Panc1 (cell line): ENCODE data around the gene SEC23A. TPM values are rescaled to one million over a fixed set of nuclear protein-coding genes. Genes with fewer than 3 reads are reported as not detected.

ENCODE experiments used
- ATAC-seq: fragments of 200-7000 bp; cut with Tn5 transposase; 2 replicates; pipeline ENCODE4 v1.9.1; 2020; ENCODE audit warnings: mild to moderate bottlenecking, moderate library complexity
- BruUV-seq: library from RNA; stranded (reverse); fragments of 400-500 nt; replicated peaks from 2 replicates; lab custom pipeline; 2021; lab: Mats Ljungman, UMichigan
- CTCF ChIA-PET: fragments of 300-600 bp; sonication (Branson Sonifier 250); formaldehyde crosslinking; loops from one replicate; lab custom pipeline; 2022; ENCODE audit warnings: antibody characterized with exemption; lab: Charles Lee
- POLR2A ChIA-PET: fragments of 300-600 bp; sonication (Branson Sonifier 250); formaldehyde crosslinking; loops from one replicate; lab custom pipeline; 2022; ENCODE audit warnings: antibody characterized with exemption; lab: Charles Lee
- DNase-seq: peaks from one replicate; pipeline ENCODE4 v3.0.0-alpha.2; 2010; ENCODE audit warnings: low read depth, low spot score
- H3K27ac ChIP-seq: 2 replicates; pipeline ENCODE4 v1.5.1; 2011; ENCODE audit warnings: mild to moderate bottlenecking, low read length, inconsistent platforms
- H3K27me3 ChIP-seq: fragments of 200-500 bp; sonication (Bioruptor generic); 2 replicates; pipeline ENCODE4 v1.6.0; 2014; ENCODE audit warnings: low read length, inconsistent platforms; ENCODE audit not compliant: control insufficient read depth, insufficient read depth
- H3K36me3 ChIP-seq: fragments of 200-500 bp; sonication (Bioruptor generic); 2 replicates; pipeline ENCODE4 v1.5.1; 2014; ENCODE audit warnings: inconsistent platforms, mild to moderate bottlenecking, low read length, moderate library complexity; ENCODE audit not compliant: control insufficient read depth, insufficient read depth
- H3K4me1 ChIP-seq: 2 replicates; pipeline ENCODE4 v1.5.1; 2011; ENCODE audit warnings: inconsistent platforms, mild to moderate bottlenecking, low read length, moderate library complexity; ENCODE audit not compliant: control insufficient read depth, insufficient read depth
- H3K4me3 ChIP-seq, 2 experiments: 2 replicates each; pipeline ENCODE4 v1.5.1; 2011 to 2012; ENCODE audit warnings: low read depth in 2 of 2, low read length in 2 of 2, mild to moderate bottlenecking in 2 of 2, inconsistent platforms in 1 of 2, moderate library complexity in 1 of 2
- H3K9me3 ChIP-seq: fragments of 200-500 bp; sonication (Bioruptor generic); 2 replicates; pipeline ENCODE4 v1.5.1; 2014; ENCODE audit warnings: low read depth, mild to moderate bottlenecking, inconsistent platforms, low read length, moderate library complexity; ENCODE audit not compliant: control insufficient read depth, insufficient read depth
- CTCF ChIP-seq: fragments of 450-650 bp; IDR thresholded peaks from 2 replicates; pipeline ENCODE4 v1.5.1; 2017; ENCODE audit warnings: mild to moderate bottlenecking
- POLR2AphosphoS5 ChIP-seq: IDR thresholded peaks from 2 replicates; pipeline ENCODE4 v1.6.1; 2012; ENCODE audit warnings: mild to moderate bottlenecking, low read depth, low read length, moderate library complexity
- REST ChIP-seq, 2 experiments: IDR thresholded peaks; 2 replicates each; pipeline ENCODE4 v1.6.1; 2011 to 2012; ENCODE audit warnings: low read depth in 2 of 2, control low read depth in 1 of 2, low read length in 1 of 2, mild to moderate bottlenecking in 1 of 2, moderate library complexity in 1 of 2; ENCODE audit not compliant: insufficient read depth in 1 of 2
- SIN3A ChIP-seq: IDR thresholded peaks from 2 replicates; pipeline ENCODE4 v1.6.1; 2012; ENCODE audit warnings: low read depth, mild to moderate bottlenecking, low read length, moderate library complexity, borderline replicate concordance; ENCODE audit not compliant: insufficient read depth
- TCF7L2 ChIP-seq: IDR thresholded peaks from 2 replicates; pipeline ENCODE4 v1.6.1; 2011; ENCODE audit warnings: mild to moderate bottlenecking, low read depth, low read length, inconsistent platforms
- in situ Hi-C: cut with HindIII; loops from 2 replicates; pipeline ENCODE4 v1.10.0; 2016; ENCODE audit warnings: low sequenced_read_pairs, low pct_unique_long_range_greater_than_20kb
- intact Hi-C: fragments of 100-400 bp; cut with micrococcal nuclease; formaldehyde crosslinking; loops from one replicate; pipeline ENCODE4 v1.10.0; 2022; ENCODE audit not compliant: unreplicated experiment
- total RNA-seq: library from RNA; stranded (reverse); gene quantifications from one replicate; pipeline ENCODE4 v1.2.1, GENCODE V29; 2021; ENCODE audit not compliant: unreplicated experiment

The SEC23A gene
- total RNA-seq, 1 experiment from 2014 or later: 76.7 TPM

GRCh38 chr14:39090548-39091111 lies 12.4 kb downstream of the SEC23A start:
- DNase-seq: no peak
- ChIA-PET POLR2A (no interaction called here), CTCF (no interaction called here)
- in situ Hi-C loops (no loop called here), intact Hi-C loops (no loop called here)
- H3K4me3 ChIP-seq: no peak overlapping the region
- peaks cover 32% of the 10 kb centered on the region for H3K36me3 ChIP-seq
- no peak for ATAC-seq
- H3K9me3 ChIP-seq: no peaks in the 10 kb centered on the region
- H3K27me3 ChIP-seq: no peaks in the 10 kb centered on the region
- H3K4me1 ChIP-seq: no peaks in the 10 kb centered on the region; the same call in 1 of the 2 replicates
- H3K27ac ChIP-seq: no peak overlapping the region
- TF ChIP-seq REST (IDR thresholded peaks at IDR 0.05; ENCODE audit: insufficient read depth in 1 of 2, low read depth in 2 of 2, low read length in 1 of 2): no peak
- TF ChIP-seq SIN3A: no peak
- no peak for TF ChIP-seq TCF7L2
- no peak for TF ChIP-seq CTCF
- TF ChIP-seq POLR2AphosphoS5: no peak
- BruUV-seq: no TSS peak

DNA sequence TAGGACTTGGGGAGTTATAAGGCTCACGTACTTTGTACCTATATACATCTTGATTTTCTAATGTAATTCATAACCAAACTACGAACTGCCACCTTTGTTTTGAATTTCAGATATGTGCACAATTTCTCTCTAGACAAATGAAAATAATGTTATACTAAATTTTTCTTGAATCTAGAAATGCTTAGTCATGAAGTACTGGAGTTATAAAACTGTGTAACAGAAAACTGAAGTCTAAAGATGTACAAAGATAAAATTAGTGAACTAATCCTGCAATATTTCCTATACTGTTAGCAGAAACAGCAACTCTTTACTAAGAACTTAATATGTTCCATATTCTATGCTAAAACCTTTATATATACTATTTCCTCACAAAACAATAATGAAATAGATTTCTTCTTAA lies 15.5 kb downstream of the SEC23A start:
- DNase-seq (no peak), ATAC-seq (no peak)
- Histone ChIP-seq H3K4me1 (no peaks in the 10 kb centered on the region; the same call in 1 of the 2 replicates), H3K9me3 (no peaks in the 10 kb centered on the region), H3K27me3 (no peaks in the 10 kb centered on the region), H3K27ac (no peak overlapping the region), H3K36me3 (peaks cover 27% of the 10 kb centered on the region), H3K4me3 (no peak overlapping the region)
- POLR2A ChIA-PET: no interaction called here
- in situ Hi-C loops (no loop called here), intact Hi-C loops (no loop called here)
- CTCF ChIA-PET: no interaction called here
- TF ChIP-seq SIN3A: no peak
- TF ChIP-seq CTCF: no peak
- TF ChIP-seq REST (IDR thresholded peaks at IDR 0.05; ENCODE audit: insufficient read depth in 1 of 2, low read depth in 2 of 2, low read length in 1 of 2): no peak
- TF ChIP-seq TCF7L2: no peak
- no peak for TF ChIP-seq POLR2AphosphoS5
- no TSS peak for BruUV-seq
